ENCODE results near the gene FAM227B.
"Not testable (repeated sequence)": the region's sequence is repeated elsewhere in the genome, so short reads cannot be mapped to it uniquely, and the experiment has no call there.

Gene FAM227B

GRCh38 chr15:49438962-49439631, 181.5 kb downstream of the FAM227B start:
- DNase-seq (ENCODE audit: low read depth in 2 of 2) = no peak

- DNase-seq (ENCODE audit: low read depth in 2 of 2) = no peak
Observed at GRCh38 chr15:49436751-49437150, 183.9 kb downstream of the FAM227B start.

DNA sequence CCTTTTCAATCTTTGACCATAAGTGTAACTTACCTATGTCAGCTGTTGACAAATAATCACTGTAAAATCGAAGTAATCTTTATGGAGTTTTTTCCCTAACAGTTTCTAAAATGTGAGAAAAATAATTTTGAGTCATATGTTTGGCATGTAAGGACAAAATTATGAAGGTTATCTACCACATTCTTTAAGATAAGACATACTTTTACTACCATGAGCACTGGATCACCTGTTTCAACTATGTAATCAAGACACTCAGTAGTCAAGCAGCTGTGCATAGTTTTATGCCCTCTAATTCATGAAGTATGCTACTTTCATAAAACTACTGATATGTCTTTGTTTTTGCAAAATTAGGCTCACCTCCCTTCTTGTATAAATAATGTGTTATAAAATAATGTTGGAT, 185.4 kb downstream of the FAM227B start:
- DNase-seq (ENCODE audit: low read depth in 2 of 2) = no peak

DNA sequence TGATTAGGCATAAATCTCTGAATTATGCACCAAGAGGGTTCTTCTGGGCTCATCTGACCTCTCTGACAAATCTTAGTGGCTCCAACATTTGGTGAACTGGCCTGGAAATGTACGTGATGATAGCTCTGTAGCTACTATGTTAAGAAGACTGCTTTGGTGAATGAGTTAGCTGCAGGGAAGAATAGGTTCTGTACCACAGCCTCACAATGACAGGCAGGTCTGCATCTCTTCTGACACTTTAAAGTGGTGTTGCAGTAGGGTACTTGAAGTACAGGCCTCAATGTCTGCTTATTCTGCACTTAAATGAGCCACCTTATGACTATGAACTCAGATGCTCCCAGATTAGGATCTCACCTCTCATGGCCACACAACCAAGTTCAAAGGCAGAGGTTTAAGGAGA, 190.6 kb downstream of the FAM227B start:
- no peak for DNase-seq (ENCODE audit: low read depth in 2 of 2)

GRCh38 chr15:49428409-49429095, 192.1 kb downstream of the FAM227B start:
- DNase-seq (ENCODE audit: low read depth in 2 of 2) = no peak

GRCh38 chr15:49427372-49427771, 193.2 kb downstream of the FAM227B start:
- DNase-seq (ENCODE audit: low read depth in 2 of 2) = no peak

- DNase-seq (ENCODE audit: low read depth in 2 of 2) = no peak
Observed at GRCh38 chr15:49424954-49425353, 195.7 kb downstream of the FAM227B start.

- no peak for DNase-seq (ENCODE audit: low read depth in 2 of 2)
Observed at GRCh38 chr15:49423901-49424550, 196.6 kb downstream of the FAM227B start.

GRCh38 chr15:49423021-49423420, 197.6 kb downstream of the FAM227B start, which contains the start of gene FGF7:
FGF7 (plus strand) TSS chr15:49423242; CDS start chr15:49424298, 1,056 bp downstream.
- DNase-seq (ENCODE audit: low read depth in 2 of 2) = no peak

GRCh38 chr15:49421991-49422390, 198.6 kb downstream of the FAM227B start:
- no peak for DNase-seq (ENCODE audit: low read depth in 2 of 2)

DNA sequence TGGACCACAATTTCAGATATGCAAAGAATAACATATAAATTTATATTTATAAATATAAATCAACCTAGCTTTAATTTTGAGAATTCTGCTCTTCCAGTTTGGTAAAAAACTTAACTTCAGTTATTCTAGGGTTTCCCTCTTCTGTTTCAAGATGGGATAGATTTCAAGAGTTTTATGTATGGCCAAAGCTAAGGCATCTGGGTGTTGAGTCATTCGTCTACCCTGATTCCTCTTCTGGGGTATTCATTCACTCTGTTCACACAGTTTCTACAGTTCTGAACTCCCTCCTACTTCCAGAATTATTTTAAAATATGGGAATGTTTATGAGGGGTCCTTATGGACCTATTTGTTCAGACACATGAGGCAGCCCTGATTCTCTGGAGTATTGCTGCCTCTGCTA, 201.8 kb downstream of the FAM227B start:
- no peak for DNase-seq (ENCODE audit: low read depth in 2 of 2)

GRCh38 chr15:49415638-49416037, 205.0 kb downstream of the FAM227B start:
- no peak for DNase-seq (ENCODE audit: low read depth in 2 of 2)

GRCh38 chr15:49415149-49415548, 205.5 kb downstream of the FAM227B start:
- DNase-seq (ENCODE audit: low read depth in 2 of 2) = no peak

DNA sequence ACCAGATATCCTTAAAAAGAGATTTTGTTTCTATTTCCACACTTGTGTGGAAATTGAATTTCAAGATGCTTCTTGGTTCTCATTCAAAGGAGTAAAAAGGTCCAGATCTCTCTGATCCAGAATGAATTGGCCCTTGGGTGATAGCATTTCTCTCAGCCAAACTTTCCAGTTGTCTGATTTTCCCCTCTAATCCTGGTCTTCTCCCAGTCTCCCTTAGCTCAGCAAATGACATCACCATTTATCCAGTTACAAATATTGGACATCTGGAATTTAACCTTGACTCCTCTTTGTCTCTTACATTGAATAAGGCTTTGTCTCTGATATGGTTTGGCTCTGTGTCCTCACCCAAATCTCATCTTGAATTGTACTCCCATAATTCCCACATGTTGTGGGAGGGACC, 207.8 kb downstream of the FAM227B start:
- no peak for DNase-seq (ENCODE audit: low read depth in 2 of 2)

DNA sequence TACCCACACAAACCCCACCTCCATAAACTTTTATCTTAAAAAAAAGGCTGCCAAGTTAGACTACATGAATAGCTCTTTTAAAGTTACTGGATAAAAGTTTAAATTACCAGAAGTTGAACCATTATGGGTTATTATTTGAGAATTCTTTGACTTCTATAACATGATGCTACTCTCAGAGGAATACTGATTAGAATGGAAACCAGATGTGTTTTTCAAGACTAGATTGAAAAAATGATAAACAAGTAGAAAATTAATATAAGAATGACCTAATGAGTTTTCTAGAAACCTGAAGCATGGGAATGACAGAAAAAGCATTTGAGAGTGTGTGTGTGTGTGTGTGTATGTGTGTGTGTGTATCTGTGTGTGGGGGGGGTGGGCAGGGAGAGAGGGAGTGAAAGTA, 210.0 kb downstream of the FAM227B start:
- no peak for DNase-seq (ENCODE audit: low read depth in 2 of 2)

GRCh38 chr15:49406352-49407118, 214.1 kb downstream of the FAM227B start:
- no peak for DNase-seq (ENCODE audit: low read depth in 2 of 2)

DNA sequence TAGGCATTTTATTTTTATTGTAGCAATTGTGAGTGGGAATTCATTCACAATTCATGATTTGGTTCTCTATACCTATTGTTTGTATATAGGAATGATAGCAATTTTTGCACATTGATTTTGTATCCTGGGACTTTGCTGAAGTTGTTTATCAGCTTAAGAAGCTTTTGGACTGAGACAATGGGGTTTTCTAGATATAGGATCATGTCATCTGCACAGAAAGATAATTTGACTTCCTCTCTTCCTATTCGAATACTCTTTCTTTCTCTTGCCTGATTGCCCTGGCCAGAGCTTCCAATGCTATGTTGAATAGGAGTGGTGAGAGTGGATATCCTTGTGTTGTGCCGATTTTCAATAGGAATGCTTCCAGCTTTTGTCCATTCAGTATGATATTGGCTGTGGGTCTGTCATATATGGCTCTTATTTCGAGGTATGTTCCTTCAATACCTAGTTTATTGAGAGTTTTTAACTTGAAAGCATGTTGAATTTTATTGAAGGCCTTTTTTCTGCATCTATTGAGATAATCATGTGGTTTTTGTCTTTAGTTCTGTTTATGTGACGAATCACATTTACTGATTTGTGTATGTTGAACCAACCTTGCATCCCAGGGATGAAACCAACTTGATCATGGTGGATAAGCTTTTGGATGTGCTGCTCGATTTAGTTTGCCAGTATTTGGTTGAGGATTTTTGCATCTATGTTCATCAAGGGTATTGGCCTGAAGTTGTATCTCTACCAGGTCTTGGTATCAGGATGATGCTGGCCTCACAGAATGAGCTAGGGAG, 217.9 kb downstream of the FAM227B start:
- not testable (repeated sequence) for DNase-seq (ENCODE audit: low read depth in 2 of 2)

DNA sequence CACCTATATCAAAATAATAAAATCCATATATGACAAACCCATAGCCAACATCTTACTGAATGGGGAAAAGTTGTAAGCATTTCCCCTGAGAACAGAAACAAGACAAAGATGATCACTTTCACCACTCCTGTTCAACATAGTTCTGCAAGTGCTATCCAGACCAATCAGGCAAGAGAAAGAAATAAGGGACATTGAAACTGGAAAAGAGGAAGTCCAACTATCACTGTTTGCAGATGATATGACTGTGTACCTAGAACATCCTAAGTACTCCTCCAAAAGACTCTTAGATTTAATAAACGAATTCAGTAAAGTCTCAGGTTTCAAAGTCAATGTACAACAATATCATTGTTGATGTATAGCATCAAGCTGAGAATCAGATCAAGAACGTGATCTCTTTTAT, 233.1 kb downstream of the FAM227B start:
- no peak for DNase-seq (ENCODE audit: low read depth in 2 of 2)

DNA sequence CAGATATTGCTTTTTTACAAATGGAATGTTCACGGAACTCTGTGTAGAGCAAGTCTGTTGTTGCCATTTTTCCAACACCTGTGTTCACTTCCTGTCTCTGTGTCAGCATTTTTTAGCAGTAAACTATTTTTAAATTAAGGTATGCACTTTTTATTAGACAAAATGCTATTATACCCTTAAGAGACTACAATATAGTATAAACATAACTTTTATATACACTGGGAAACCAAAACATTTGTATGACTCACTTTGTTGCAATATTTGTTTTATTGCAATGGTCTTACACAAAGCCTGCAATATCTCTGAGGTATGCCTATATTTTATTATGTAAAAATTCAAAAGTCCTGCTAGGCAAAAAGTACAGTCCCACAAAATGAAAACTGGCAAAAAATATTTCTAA, 237.4 kb downstream of the FAM227B start:
- no peak for DNase-seq (ENCODE audit: low read depth in 2 of 2)

- no peak for DNase-seq (ENCODE audit: low read depth in 2 of 2)
Observed at GRCh38 chr15:49382394-49382793, 238.2 kb downstream of the FAM227B start.

- no peak for DNase-seq (ENCODE audit: low read depth in 2 of 2)
Observed at GRCh38 chr15:49380912-49381311, 239.7 kb downstream of the FAM227B start.
